Epithelial cell of proximal tubule (primary cell): ENCODE results near the gene GIT2. TPM values are rescaled to one million over a fixed set of nuclear protein-coding genes. Genes with fewer than 3 reads are reported as not detected.

Experiments used
- DNase-seq: peaks from one replicate; pipeline ENCODE4 v3.0.0-alpha.2; 2011; ENCODE audit warnings: low read depth
- H3K4me3 ChIP-seq: 2 replicates; pipeline ENCODE4 v1.5.1; 2011; ENCODE audit warnings: low read depth, mild to moderate bottlenecking, low read length
- CTCF ChIP-seq: conservative IDR thresholded peaks from 2 replicates; pipeline ENCODE4 v1.5.1; 2012; ENCODE audit warnings: low read depth, mild to moderate bottlenecking, low read length
- total RNA-seq: library from RNA; depleted of rRNA; stranded (reverse); fragments of >200 nt; gene quantifications from 2 replicates; pipeline ENCODE4 v1.2.3, GENCODE V29; 2015

Gene GIT2
- total RNA-seq, 1 donor from 2014 or later, result 20.1 TPM

GRCh38 chr12:109998904-109999648, 2.9 kb upstream of the GIT2 start, which contains the start of gene ANKRD13A:
Gene ANKRD13A, plus strand, starts transcription at chr12:109999430. Its CDS starts 259 bp downstream, at chr12:109999689.
- no peak for TF ChIP-seq CTCF
- H3K4me3 ChIP-seq, result peak within 1 kb of the TSS; percentile 75
- DNase-seq, result peak; percentile 74

GRCh38 chr12:109998241-109998903, 2.2 kb upstream of the GIT2 start:
- no peak for DNase-seq
- TF ChIP-seq CTCF, result no peak

GRCh38 chr12:109997393-109997792, 1.2 kb upstream of the GIT2 start:
- H3K4me3 ChIP-seq, result no peak overlapping the region
- no peak for TF ChIP-seq CTCF
- DNase-seq, result no peak

More at GRCh38 chr12:109998241-109998903, 2.2 kb upstream of the GIT2 start:
- peak overlapping the region; percentile 75 for H3K4me3 ChIP-seq

GRCh38 chr12:109996483-109996853, 300 bp upstream of the GIT2 start:
- DNase-seq, result no peak
- no peak for TF ChIP-seq CTCF
- H3K4me3 ChIP-seq, result peak overlapping the region; percentile 95

GRCh38 chr12:109995361-109995685, 845 bp downstream of the GIT2 start:
- TF ChIP-seq CTCF, result no peak
- peak overlapping the region; percentile 95 for H3K4me3 ChIP-seq
- DNase-seq, result no peak

GRCh38 chr12:109994401-109995175, 1.6 kb downstream of the GIT2 start:
- TF ChIP-seq CTCF, result no peak
- H3K4me3 ChIP-seq, result peak overlapping the region; percentile 95
- DNase-seq, result no peak
